ENCODE data around the gene NTM. TPM values are rescaled to one million over a fixed set of nuclear protein-coding genes. Genes with fewer than 3 reads are reported as not detected.

NTM gene
- polyA plus RNA-seq, 4 donors: 0.94 to 3.1 (median 1.4) TPM; not detected in 1

DNA sequence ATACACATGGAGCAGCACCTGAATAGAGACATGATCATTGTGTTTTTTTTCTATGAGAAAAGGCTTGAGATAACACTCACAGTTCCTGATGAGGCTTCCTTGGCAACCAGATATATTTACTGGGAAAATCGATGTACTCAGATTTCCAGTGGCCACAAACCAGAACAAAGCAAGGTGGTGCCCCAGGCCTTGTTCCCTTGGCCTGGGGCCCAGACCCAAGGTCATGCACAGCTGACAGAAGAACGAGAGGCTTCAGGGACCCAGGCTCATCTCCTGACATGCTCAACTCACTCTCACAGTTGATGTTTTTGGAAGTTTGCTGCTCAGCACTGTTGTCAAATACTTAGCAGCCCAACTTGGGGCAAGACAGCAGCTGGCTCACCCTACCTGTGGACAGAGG, 281.8 kb downstream of the NTM start:
- no peaks in the 10 kb centered on the region for H3K36me3 ChIP-seq (ENCODE audit: control insufficient read depth in 3 of 3, insufficient read depth in 2 of 3, low read depth in 1 of 3, low read length in 3 of 3)
- FAIRE-seq (no peak), DNase-seq (no peak)
- no peaks in the 10 kb centered on the region for H3K27me3 ChIP-seq (ENCODE audit: control insufficient read depth in 3 of 3, insufficient read depth in 3 of 3, low read length in 3 of 3)
- no peak overlapping the region for H3K4me3 ChIP-seq (ENCODE audit: low read depth in 1 of 3, low read length in 3 of 3)
- no peak overlapping the region for H3K27ac ChIP-seq (ENCODE audit: low read depth in 1 of 3, low read length in 2 of 3)
- WGBS, 3 donors: 13 to 44% (median 13%) methylated on average over 2 of the region's 2 CpGs
- H3K9me3 ChIP-seq (ENCODE audit: control insufficient read depth in 2 of 2, insufficient read depth in 1 of 2, low read depth in 1 of 2, low read length in 1 of 2): no peaks in the 10 kb centered on the region
- no peaks in the 10 kb centered on the region for H3K4me1 ChIP-seq (ENCODE audit: control insufficient read depth in 3 of 3, insufficient read depth in 2 of 3, low read depth in 1 of 3, low read length in 2 of 3)

- H3K4me1 ChIP-seq (ENCODE audit: control insufficient read depth in 3 of 3, insufficient read depth in 2 of 3, low read depth in 1 of 3, low read length in 2 of 3): no peaks in the 10 kb centered on the region
- H3K36me3 ChIP-seq (ENCODE audit: control insufficient read depth in 3 of 3, insufficient read depth in 2 of 3, low read depth in 1 of 3, low read length in 3 of 3): no peaks in the 10 kb centered on the region
- DNase-seq (no peak), FAIRE-seq (no peak)
- no peak overlapping the region for H3K27ac ChIP-seq (ENCODE audit: low read depth in 1 of 3, low read length in 2 of 3)
- H3K27me3 ChIP-seq (ENCODE audit: control insufficient read depth in 3 of 3, insufficient read depth in 3 of 3, low read length in 3 of 3): no peaks in the 10 kb centered on the region
- WGBS, 3 donors: 56 to 63% (median 61%) methylated on average over 5 of the region's 5 CpGs
- H3K4me3 ChIP-seq (ENCODE audit: low read depth in 1 of 3, low read length in 3 of 3): no peak overlapping the region
- H3K9me3 ChIP-seq (ENCODE audit: control insufficient read depth in 2 of 2, insufficient read depth in 1 of 2, low read depth in 1 of 2, low read length in 1 of 2): no peaks in the 10 kb centered on the region
These were observed 282.8 kb downstream of the NTM start for GRCh38 chr11:131653260-131653659.

DNA sequence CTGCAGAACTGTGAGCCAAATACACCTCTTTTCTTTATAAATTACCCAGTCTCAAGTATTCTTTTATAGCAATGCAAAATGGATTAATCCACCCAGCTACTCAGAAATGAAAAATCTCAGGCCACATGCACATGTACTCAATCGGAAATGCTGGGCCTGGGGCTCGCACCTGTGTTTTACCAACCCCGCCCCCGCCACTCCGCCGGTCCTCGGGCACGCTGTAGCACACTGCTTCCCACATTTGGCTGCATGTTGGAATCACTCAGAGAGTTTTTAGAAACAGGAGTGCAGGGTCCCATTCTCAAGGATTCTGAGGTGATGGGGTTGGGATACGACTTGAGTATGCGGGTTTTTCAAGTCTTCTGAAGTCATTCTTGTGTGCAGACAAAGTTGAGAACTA, 284.4 kb downstream of the NTM start:
- no peak for FAIRE-seq
- 90 to 94% (median 91%) methylated on average over 10 of the region's 10 CpGs for WGBS, 3 donors
- no peaks in the 10 kb centered on the region for H3K36me3 ChIP-seq (ENCODE audit: control insufficient read depth in 3 of 3, insufficient read depth in 2 of 3, low read depth in 1 of 3, low read length in 3 of 3)

GRCh38 chr11:131656179-131656838, 285.9 kb downstream of the NTM start:
- FAIRE-seq (no peak), DNase-seq (no peak)
- no peak overlapping the region for H3K4me3 ChIP-seq (ENCODE audit: low read depth in 1 of 3, low read length in 3 of 3)
- 54 to 60% (median 58%) methylated on average over 9 of the region's 9 CpGs for WGBS, 3 donors
- no peaks in the 10 kb centered on the region for H3K36me3 ChIP-seq (ENCODE audit: control insufficient read depth in 3 of 3, insufficient read depth in 2 of 3, low read depth in 1 of 3, low read length in 3 of 3)
- no peaks in the 10 kb centered on the region for H3K27me3 ChIP-seq (ENCODE audit: control insufficient read depth in 3 of 3, insufficient read depth in 3 of 3, low read length in 3 of 3)
- no peaks in the 10 kb centered on the region for H3K4me1 ChIP-seq (ENCODE audit: control insufficient read depth in 3 of 3, insufficient read depth in 2 of 3, low read depth in 1 of 3, low read length in 2 of 3)
- H3K9me3 ChIP-seq (ENCODE audit: control insufficient read depth in 2 of 2, insufficient read depth in 1 of 2, low read depth in 1 of 2, low read length in 1 of 2): no peaks in the 10 kb centered on the region
- no peak overlapping the region for H3K27ac ChIP-seq (ENCODE audit: low read depth in 1 of 3, low read length in 2 of 3)

More for the DNA sequence above, 284.4 kb downstream of the NTM start:
- no peak overlapping the region for H3K27ac ChIP-seq (ENCODE audit: low read depth in 1 of 3, low read length in 2 of 3)
- H3K4me1 ChIP-seq (ENCODE audit: control insufficient read depth in 3 of 3, insufficient read depth in 2 of 3, low read depth in 1 of 3, low read length in 2 of 3): no peaks in the 10 kb centered on the region
- no peaks in the 10 kb centered on the region for H3K27me3 ChIP-seq (ENCODE audit: control insufficient read depth in 3 of 3, insufficient read depth in 3 of 3, low read length in 3 of 3)
- H3K9me3 ChIP-seq (ENCODE audit: control insufficient read depth in 2 of 2, insufficient read depth in 1 of 2, low read depth in 1 of 2, low read length in 1 of 2): no peaks in the 10 kb centered on the region
- DNase-seq: no peak
- H3K4me3 ChIP-seq (ENCODE audit: low read depth in 1 of 3, low read length in 3 of 3): no peak overlapping the region

- Histone ChIP-seq H3K4me1 (ENCODE audit: control insufficient read depth in 3 of 3, insufficient read depth in 2 of 3, low read depth in 1 of 3, low read length in 2 of 3) (no peaks in the 10 kb centered on the region), H3K4me3 (ENCODE audit: low read depth in 1 of 3, low read length in 3 of 3) (no peak overlapping the region), H3K27me3 (ENCODE audit: control insufficient read depth in 3 of 3, insufficient read depth in 3 of 3, low read length in 3 of 3) (no peaks in the 10 kb centered on the region), H3K36me3 (ENCODE audit: control insufficient read depth in 3 of 3, insufficient read depth in 2 of 3, low read depth in 1 of 3, low read length in 3 of 3) (no peaks in the 10 kb centered on the region), H3K9me3 (ENCODE audit: control insufficient read depth in 2 of 2, insufficient read depth in 1 of 2, low read depth in 1 of 2, low read length in 1 of 2) (no peaks in the 10 kb centered on the region), H3K27ac (ENCODE audit: low read depth in 1 of 3, low read length in 2 of 3) (no peak overlapping the region)
- DNase-seq: no peak
- 40 to 60% (median 60%) methylated on average over 9 of the region's 9 CpGs for WGBS, 3 donors
- FAIRE-seq: no peak
These were observed 286.4 kb downstream of the NTM start for GRCh38 chr11:131656839-131657211.

DNA sequence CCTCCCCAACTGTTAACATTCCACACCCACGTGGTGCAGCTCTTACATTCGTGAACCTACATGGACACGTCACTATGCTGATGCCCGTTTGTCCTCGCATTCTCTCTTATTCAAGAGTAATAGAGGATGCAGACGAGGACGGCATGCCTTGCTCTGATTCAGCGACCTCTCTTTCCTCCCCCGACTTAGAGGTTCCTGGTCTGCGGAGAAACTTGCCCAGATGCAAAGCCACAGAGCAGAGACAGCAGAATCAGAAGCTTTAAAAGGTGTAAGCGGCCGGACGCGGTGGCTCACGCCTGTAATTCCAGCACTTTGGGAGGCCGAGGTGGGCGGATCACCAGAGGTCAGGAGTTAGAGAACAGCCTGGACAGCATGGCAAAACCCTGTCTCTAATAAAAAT, 288.0 kb downstream of the NTM start:
- no peaks in the 10 kb centered on the region for H3K27me3 ChIP-seq (ENCODE audit: control insufficient read depth in 3 of 3, insufficient read depth in 3 of 3, low read length in 3 of 3)
- 82 to 86% (median 83%) methylated on average over 17 of the region's 17 CpGs for WGBS, 3 donors
- no peak for FAIRE-seq

DNA sequence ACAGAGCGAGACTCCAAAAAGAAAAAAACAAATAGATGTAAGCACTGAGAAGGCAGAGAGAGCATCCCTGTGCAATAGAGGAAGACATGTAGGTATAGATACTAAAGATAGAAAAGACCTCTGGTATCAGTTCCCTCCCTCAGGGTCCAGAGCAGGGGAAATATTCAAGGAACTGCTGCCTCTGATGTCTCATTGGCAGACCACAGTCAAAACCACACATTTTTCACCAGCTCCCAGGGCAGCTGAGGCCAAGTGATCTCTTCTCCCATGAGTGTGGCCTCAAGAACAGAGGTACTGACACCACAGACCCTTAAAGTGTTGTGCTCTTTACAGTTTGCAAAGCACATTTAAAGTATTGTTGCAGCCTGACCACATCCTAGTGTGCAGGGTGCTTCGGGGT, 288.5 kb downstream of the NTM start:
- Histone ChIP-seq H3K27me3 (ENCODE audit: control insufficient read depth in 3 of 3, insufficient read depth in 3 of 3, low read length in 3 of 3) (no peaks in the 10 kb centered on the region), H3K9me3 (ENCODE audit: control insufficient read depth in 2 of 2, insufficient read depth in 1 of 2, low read depth in 1 of 2, low read length in 1 of 2) (no peaks in the 10 kb centered on the region), H3K36me3 (ENCODE audit: control insufficient read depth in 3 of 3, insufficient read depth in 2 of 3, low read depth in 1 of 3, low read length in 3 of 3) (no peaks in the 10 kb centered on the region), H3K27ac (ENCODE audit: low read depth in 1 of 3, low read length in 2 of 3) (no peak overlapping the region), H3K4me1 (ENCODE audit: control insufficient read depth in 3 of 3, insufficient read depth in 2 of 3, low read depth in 1 of 3, low read length in 2 of 3) (no peaks in the 10 kb centered on the region), H3K4me3 (ENCODE audit: low read depth in 1 of 3, low read length in 3 of 3) (no peak overlapping the region)
- FAIRE-seq (no peak), DNase-seq (no peak)
- 77 to 92% (median 83%) methylated on average over 2 of the region's 2 CpGs for WGBS, 3 donors

More for the DNA sequence above, 288.0 kb downstream of the NTM start:
- Histone ChIP-seq H3K36me3 (ENCODE audit: control insufficient read depth in 3 of 3, insufficient read depth in 2 of 3, low read depth in 1 of 3, low read length in 3 of 3) (no peaks in the 10 kb centered on the region), H3K27ac (ENCODE audit: low read depth in 1 of 3, low read length in 2 of 3) (no peak overlapping the region), H3K9me3 (ENCODE audit: control insufficient read depth in 2 of 2, insufficient read depth in 1 of 2, low read depth in 1 of 2, low read length in 1 of 2) (no peaks in the 10 kb centered on the region), H3K4me3 (ENCODE audit: low read depth in 1 of 3, low read length in 3 of 3) (no peak overlapping the region), H3K4me1 (ENCODE audit: control insufficient read depth in 3 of 3, insufficient read depth in 2 of 3, low read depth in 1 of 3, low read length in 2 of 3) (no peaks in the 10 kb centered on the region)
- DNase-seq: no peak

DNA sequence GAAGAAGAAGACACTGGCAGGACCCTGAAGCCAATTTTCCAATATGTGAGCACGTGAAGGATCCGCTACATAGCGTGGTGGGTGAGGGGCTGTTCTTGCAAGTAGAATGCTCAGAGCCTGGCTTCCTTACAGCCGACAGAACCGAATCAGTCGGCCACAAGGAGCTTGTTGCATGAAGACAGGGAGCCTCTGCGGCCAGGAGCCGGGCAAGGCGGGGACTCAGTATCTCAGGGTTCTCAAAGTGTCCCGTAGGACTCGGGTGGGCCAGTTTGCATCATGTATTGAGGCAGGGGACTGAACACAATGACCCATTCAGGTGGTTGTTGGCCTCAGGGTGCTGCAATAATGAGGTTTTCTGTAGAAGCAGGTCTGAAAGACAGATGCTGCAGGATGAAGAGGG, 289.5 kb downstream of the NTM start:
- no peaks in the 10 kb centered on the region for H3K27me3 ChIP-seq (ENCODE audit: control insufficient read depth in 3 of 3, insufficient read depth in 3 of 3, low read length in 3 of 3)
- no peaks in the 10 kb centered on the region for H3K36me3 ChIP-seq (ENCODE audit: control insufficient read depth in 3 of 3, insufficient read depth in 2 of 3, low read depth in 1 of 3, low read length in 3 of 3)
- H3K9me3 ChIP-seq (ENCODE audit: control insufficient read depth in 2 of 2, insufficient read depth in 1 of 2, low read depth in 1 of 2, low read length in 1 of 2): no peaks in the 10 kb centered on the region
- H3K4me1 ChIP-seq (ENCODE audit: control insufficient read depth in 3 of 3, insufficient read depth in 2 of 3, low read depth in 1 of 3, low read length in 2 of 3): no peaks in the 10 kb centered on the region
- no peak overlapping the region for H3K4me3 ChIP-seq (ENCODE audit: low read depth in 1 of 3, low read length in 3 of 3)
- WGBS, 3 donors: 82 to 88% (median 86%) methylated on average over 11 of the region's 11 CpGs
- DNase-seq (no peak), FAIRE-seq (no peak)
- no peak overlapping the region for H3K27ac ChIP-seq (ENCODE audit: low read depth in 1 of 3, low read length in 2 of 3)

DNA sequence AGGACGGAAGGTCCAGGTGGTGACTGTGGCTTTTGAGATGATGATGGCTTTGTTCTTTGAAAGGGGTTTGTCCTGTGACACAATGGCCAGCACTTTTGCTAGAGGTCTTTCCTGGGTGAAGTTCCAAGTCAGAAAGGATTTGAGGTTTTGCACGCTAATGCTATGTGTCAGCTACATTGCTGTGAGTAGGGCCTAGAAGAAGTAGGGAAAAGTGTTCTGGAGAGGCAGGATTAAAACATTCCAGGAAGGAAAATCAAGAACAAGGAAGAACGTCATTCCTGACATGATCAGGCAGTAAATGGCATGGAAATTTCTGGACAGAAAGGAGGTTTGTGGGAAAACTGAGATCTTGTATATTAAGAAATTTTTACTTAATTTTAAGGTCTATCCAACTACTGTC, 290.7 kb downstream of the NTM start:
- WGBS, 3 donors: 70 to 81% (median 79%) methylated on average over 3 of the region's 3 CpGs
- no peaks in the 10 kb centered on the region for H3K4me1 ChIP-seq (ENCODE audit: control insufficient read depth in 3 of 3, insufficient read depth in 2 of 3, low read depth in 1 of 3, low read length in 2 of 3)
- H3K27ac ChIP-seq (ENCODE audit: low read depth in 1 of 3, low read length in 2 of 3): no peak overlapping the region
- FAIRE-seq: no peak
- no peaks in the 10 kb centered on the region for H3K27me3 ChIP-seq (ENCODE audit: control insufficient read depth in 3 of 3, insufficient read depth in 3 of 3, low read length in 3 of 3)
- DNase-seq: no peak
- H3K9me3 ChIP-seq (ENCODE audit: control insufficient read depth in 2 of 2, insufficient read depth in 1 of 2, low read depth in 1 of 2, low read length in 1 of 2): no peaks in the 10 kb centered on the region
- no peak overlapping the region for H3K4me3 ChIP-seq (ENCODE audit: low read depth in 1 of 3, low read length in 3 of 3)
- no peaks in the 10 kb centered on the region for H3K36me3 ChIP-seq (ENCODE audit: control insufficient read depth in 3 of 3, insufficient read depth in 2 of 3, low read depth in 1 of 3, low read length in 3 of 3)

Data from small intestine (tissue), 7 donors.